ENCODE data around the gene TRPM6. TPM values are rescaled to one million over a fixed set of nuclear protein-coding genes. Genes with fewer than 3 reads are reported as not detected.
A peak's percentile ranks its signal among the peaks of the same experiment; 100 is the strongest.

The TRPM6 gene, protein sequence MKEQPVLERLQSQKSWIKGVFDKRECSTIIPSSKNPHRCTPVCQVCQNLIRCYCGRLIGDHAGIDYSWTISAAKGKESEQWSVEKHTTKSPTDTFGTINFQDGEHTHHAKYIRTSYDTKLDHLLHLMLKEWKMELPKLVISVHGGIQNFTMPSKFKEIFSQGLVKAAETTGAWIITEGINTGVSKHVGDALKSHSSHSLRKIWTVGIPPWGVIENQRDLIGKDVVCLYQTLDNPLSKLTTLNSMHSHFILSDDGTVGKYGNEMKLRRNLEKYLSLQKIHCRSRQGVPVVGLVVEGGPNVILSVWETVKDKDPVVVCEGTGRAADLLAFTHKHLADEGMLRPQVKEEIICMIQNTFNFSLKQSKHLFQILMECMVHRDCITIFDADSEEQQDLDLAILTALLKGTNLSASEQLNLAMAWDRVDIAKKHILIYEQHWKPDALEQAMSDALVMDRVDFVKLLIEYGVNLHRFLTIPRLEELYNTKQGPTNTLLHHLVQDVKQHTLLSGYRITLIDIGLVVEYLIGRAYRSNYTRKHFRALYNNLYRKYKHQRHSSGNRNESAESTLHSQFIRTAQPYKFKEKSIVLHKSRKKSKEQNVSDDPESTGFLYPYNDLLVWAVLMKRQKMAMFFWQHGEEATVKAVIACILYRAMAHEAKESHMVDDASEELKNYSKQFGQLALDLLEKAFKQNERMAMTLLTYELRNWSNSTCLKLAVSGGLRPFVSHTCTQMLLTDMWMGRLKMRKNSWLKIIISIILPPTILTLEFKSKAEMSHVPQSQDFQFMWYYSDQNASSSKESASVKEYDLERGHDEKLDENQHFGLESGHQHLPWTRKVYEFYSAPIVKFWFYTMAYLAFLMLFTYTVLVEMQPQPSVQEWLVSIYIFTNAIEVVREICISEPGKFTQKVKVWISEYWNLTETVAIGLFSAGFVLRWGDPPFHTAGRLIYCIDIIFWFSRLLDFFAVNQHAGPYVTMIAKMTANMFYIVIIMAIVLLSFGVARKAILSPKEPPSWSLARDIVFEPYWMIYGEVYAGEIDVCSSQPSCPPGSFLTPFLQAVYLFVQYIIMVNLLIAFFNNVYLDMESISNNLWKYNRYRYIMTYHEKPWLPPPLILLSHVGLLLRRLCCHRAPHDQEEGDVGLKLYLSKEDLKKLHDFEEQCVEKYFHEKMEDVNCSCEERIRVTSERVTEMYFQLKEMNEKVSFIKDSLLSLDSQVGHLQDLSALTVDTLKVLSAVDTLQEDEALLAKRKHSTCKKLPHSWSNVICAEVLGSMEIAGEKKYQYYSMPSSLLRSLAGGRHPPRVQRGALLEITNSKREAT (N-terminal part only)
- not detected for total RNA-seq (2021; fragmentation: NEBNext Ultra II Directional; extraction: Animal tissue kit (Norgen Biotek cat#: 25700))
- long read RNA-seq = 0 reads

DNA sequence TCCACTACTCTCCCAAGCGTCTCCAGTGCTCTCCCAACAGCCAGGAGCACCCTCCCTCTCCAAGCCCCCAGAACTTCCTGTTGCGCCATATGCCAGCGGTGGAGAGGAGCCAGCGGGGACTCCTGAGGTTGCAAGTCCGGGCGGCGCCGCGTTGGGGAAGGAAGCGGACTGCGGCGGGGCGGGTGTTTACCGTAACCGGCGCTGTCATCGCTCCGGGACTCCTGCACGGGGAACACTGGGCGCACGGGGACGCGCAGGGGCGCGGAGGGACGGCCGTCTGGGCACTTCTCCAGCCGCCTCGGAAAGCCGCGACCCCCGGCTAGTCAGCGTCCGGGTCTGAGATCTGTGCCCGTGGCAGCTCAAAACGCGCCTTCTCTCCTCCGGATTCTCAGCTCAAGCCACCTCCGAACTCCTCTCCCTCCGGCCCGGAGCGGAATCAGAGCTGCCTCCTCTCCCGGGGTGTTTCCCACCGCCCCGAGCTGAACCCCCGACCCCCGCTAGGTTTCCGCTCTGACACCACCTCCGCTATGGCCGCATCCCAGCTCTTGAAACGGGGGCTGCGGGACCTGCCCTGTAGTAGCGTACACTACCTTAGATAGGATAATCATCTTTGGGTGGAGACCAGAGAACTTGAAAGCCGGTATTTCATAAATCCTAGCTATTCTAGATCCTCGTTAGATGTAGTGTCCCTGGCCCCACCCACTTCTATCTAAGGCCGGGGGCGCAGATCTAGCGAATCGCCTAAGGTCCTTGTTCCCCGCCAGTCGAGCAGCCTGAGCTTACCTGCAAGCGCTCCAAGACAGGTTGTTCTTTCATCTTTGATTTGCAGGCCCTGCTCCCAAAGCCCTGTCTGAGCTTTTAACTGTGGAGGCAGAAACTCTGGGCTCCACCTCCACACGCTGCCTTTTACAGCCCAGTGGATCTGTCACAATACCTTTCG, at the start of gene TRPM6:
TRPM6 (minus strand) TSS at position 881 of the 940 bp plus-strand sequence; CDS start at position 816, 65 bp downstream.
- peak within 1 kb of the TSS; percentile 86 for H3K4me3 Mint-ChIP-seq
- peaks cover 10% of the 10 kb centered on the region for H3K27me3 Mint-ChIP-seq (ENCODE audit: insufficient read depth)
- H3K9me3 Mint-ChIP-seq = no peaks in the 10 kb centered on the region
- H3K36me3 Mint-ChIP-seq (ENCODE audit: low read depth) = no peaks in the 10 kb centered on the region
- TF ChIP-seq, protein P1, sequence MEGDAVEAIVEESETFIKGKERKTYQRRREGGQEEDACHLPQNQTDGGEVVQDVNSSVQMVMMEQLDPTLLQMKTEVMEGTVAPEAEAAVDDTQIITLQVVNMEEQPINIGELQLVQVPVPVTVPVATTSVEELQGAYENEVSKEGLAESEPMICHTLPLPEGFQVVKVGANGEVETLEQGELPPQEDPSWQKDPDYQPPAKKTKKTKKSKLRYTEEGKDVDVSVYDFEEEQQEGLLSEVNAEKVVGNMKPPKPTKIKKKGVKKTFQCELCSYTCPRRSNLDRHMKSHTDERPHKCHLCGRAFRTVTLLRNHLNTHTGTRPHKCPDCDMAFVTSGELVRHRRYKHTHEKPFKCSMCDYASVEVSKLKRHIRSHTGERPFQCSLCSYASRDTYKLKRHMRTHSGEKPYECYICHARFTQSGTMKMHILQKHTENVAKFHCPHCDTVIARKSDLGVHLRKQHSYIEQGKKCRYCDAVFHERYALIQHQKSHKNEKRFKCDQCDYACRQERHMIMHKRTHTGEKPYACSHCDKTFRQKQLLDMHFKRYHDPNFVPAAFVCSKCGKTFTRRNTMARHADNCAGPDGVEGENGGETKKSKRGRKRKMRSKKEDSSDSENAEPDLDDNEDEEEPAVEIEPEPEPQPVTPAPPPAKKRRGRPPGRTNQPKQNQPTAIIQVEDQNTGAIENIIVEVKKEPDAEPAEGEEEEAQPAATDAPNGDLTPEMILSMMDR (IDR thresholded peaks at IDR 0.05) = no peak
- DNase-seq = peak; percentile 12
- no peak within 1 kb of the TSS; the same call in 1 of the 2 replicates for H3K27ac Mint-ChIP-seq
- H3K4me1 Mint-ChIP-seq (ENCODE audit: low read depth) = peaks cover 7% of the 10 kb centered on the region; the same call in 1 of the 2 replicates

DNA sequence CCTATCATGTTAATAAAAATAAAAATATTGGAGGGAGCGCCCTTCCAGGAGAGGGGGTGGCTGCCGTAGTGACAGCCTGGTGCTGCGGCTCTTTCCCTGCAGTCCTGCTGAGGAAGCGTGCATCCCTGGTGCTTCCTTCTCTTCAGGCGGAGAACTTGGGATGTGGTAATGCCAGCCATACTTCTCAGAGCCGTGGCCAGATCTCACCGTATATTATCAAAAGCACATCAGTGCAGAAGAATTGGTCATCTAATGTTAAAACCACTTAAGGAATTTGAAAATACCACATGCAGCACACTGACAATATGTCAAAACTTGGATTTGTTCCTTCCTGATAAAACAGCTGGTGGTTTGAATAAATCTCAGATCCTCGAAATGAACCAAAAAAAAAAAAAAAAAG, 47.3 kb upstream of the TRPM6 start:
- Mint-ChIP-seq H3K36me3 (ENCODE audit: low read depth) (no peaks in the 10 kb centered on the region), H3K27me3 (ENCODE audit: insufficient read depth) (peaks cover 2% of the 10 kb centered on the region)
- DNase-seq = no peak

GRCh38 chr9:74921737-74922136, 34.0 kb upstream of the TRPM6 start:
- TF ChIP-seq, protein P1 (IDR thresholded peaks at IDR 0.05) = no peak
- no peaks in the 10 kb centered on the region for H3K9me3 Mint-ChIP-seq
- H3K27me3 Mint-ChIP-seq (ENCODE audit: insufficient read depth) = peaks cover 3% of the 10 kb centered on the region
- no peak overlapping the region for H3K4me3 Mint-ChIP-seq
- H3K4me1 Mint-ChIP-seq (ENCODE audit: low read depth) = no peaks in the 10 kb centered on the region
- DNase-seq = no peak
- H3K36me3 Mint-ChIP-seq (ENCODE audit: low read depth) = no peaks in the 10 kb centered on the region
- no peak overlapping the region for H3K27ac Mint-ChIP-seq

More for the DNA sequence above, 47.3 kb upstream of the TRPM6 start:
- no peak overlapping the region for H3K27ac Mint-ChIP-seq
- peaks cover 7% of the 10 kb centered on the region; the same call in 1 of the 2 replicates for H3K9me3 Mint-ChIP-seq
- H3K4me1 Mint-ChIP-seq (ENCODE audit: low read depth) = no peaks in the 10 kb centered on the region; the same call in 1 of the 2 replicates
- TF ChIP-seq, protein P1 (IDR thresholded peaks at IDR 0.05) = no peak
- H3K4me3 Mint-ChIP-seq = no peak overlapping the region

- H3K4me1 Mint-ChIP-seq (ENCODE audit: low read depth) = no peaks in the 10 kb centered on the region
- no peak overlapping the region for H3K4me3 Mint-ChIP-seq
- no peaks in the 10 kb centered on the region for H3K36me3 Mint-ChIP-seq (ENCODE audit: low read depth)
- H3K9me3 Mint-ChIP-seq = no peaks in the 10 kb centered on the region
- DNase-seq = no peak
- H3K27me3 Mint-ChIP-seq (ENCODE audit: insufficient read depth) = peaks cover 3% of the 10 kb centered on the region
- no peak overlapping the region for H3K27ac Mint-ChIP-seq
- TF ChIP-seq, protein P1 (IDR thresholded peaks at IDR 0.05) = no peak
Measured at GRCh38 chr9:74920944-74921626, 33.4 kb upstream of the TRPM6 start.
